CD14-positive monocyte (primary cell): Measurements from ENCODE around the gene SYNE2. TPM values are rescaled to one million over a fixed set of nuclear protein-coding genes. Genes with fewer than 3 reads are reported as not detected.

Source experiments
- DNase-seq, 3 donors: peaks; one replicate each; pipeline ENCODE4 v3.0.0-alpha.2; 2011 to 2022
- H2AFZ ChIP-seq: 2 replicates; pipeline ENCODE4 v1.6.0; 2012; ENCODE audit warnings: mild to moderate bottlenecking, low read depth, low read length, inconsistent platforms; ENCODE audit not compliant: insufficient read depth, poor library complexity, severe bottlenecking
- H3K27ac ChIP-seq, 2 donors: 1 replicate in 1 of 2; 2 replicates in 1 of 2; pipeline ENCODE4 v1.5.1; 2012 to 2013; ENCODE audit warnings: low read length in 2 of 2, control low read depth in 1 of 2, inconsistent platforms in 1 of 2, low read depth in 1 of 2, mild to moderate bottlenecking in 1 of 2
- H3K27me3 ChIP-seq, 2 donors: one replicate each; pipeline versions ENCODE4 v1.6.0 to v1.6.1; 2011 to 2013; ENCODE audit warnings: low read length in 2 of 2; ENCODE audit not compliant: control insufficient read depth in 2 of 2, insufficient read depth in 2 of 2
- H3K36me3 ChIP-seq, 2 donors: replicated peaks in 1 of 2; 1 replicate in 1 of 2; 2 replicates in 1 of 2; pipeline versions ENCODE4 v1.5.1 to v1.6.1; 2012 to 2013; ENCODE audit warnings: low read length in 2 of 2, control low read depth in 1 of 2, inconsistent platforms in 1 of 2, mild to moderate bottlenecking in 1 of 2; ENCODE audit not compliant: insufficient read depth in 2 of 2, control insufficient read depth in 1 of 2
- H3K4me1 ChIP-seq, 2 donors: 1 replicate in 1 of 2; 2 replicates in 1 of 2; pipeline versions ENCODE4 v1.5.1 to v1.6.1; 2012 to 2013; ENCODE audit warnings: low read length in 2 of 2, control low read depth in 1 of 2, inconsistent platforms in 1 of 2, mild to moderate bottlenecking in 1 of 2, moderate library complexity in 1 of 2; ENCODE audit not compliant: insufficient read depth in 2 of 2, control insufficient read depth in 1 of 2
- H3K4me2 ChIP-seq: replicated peaks from 2 replicates; pipeline ENCODE3; 2012; ENCODE audit warnings: low read length, moderate library complexity, mild to moderate bottlenecking; ENCODE audit not compliant: poor library complexity, severe bottlenecking; ENCODE audit errors: extremely low read depth
- H3K4me3 ChIP-seq, 3 experiments: fragments of 200-600 bp in 1 of 3; sonication (generic) in 1 of 3; replicated peaks in 1 of 3; 1 replicate in 2 of 3; 2 replicates in 1 of 3; pipeline ENCODE4 v1.5.1; 2011 to 2013; ENCODE audit warnings: low read length in 3 of 3, mild to moderate bottlenecking in 3 of 3, control low read depth in 2 of 3, low read depth in 2 of 3, inconsistent platforms in 1 of 3, moderate library complexity in 1 of 3
- H3K79me2 ChIP-seq: 2 replicates; pipeline ENCODE4 v1.6.0; 2012; ENCODE audit warnings: mild to moderate bottlenecking, control low read depth, inconsistent platforms, low read length, moderate library complexity; ENCODE audit not compliant: insufficient read depth
- H3K9ac ChIP-seq: 2 replicates; pipeline ENCODE4 v1.6.0; 2017; ENCODE audit warnings: low read length, mild to moderate bottlenecking; ENCODE audit not compliant: insufficient read depth, poor library complexity, severe bottlenecking
- H3K9me3 ChIP-seq, 2 donors: replicated peaks in 1 of 2; 1 replicate in 1 of 2; 2 replicates in 1 of 2; pipeline versions ENCODE4 v1.5.1 to v1.6.1; 2012 to 2013; ENCODE audit warnings: low read length in 2 of 2, control low read depth in 1 of 2; ENCODE audit not compliant: control insufficient read depth in 1 of 2, insufficient read depth in 1 of 2
- H4K20me1 ChIP-seq: 2 replicates; pipeline ENCODE4 v1.6.0; 2012; ENCODE audit warnings: mild to moderate bottlenecking, low read length, control low read depth, moderate library complexity; ENCODE audit not compliant: insufficient read depth
- H3K27ac Mint-ChIP-seq, 7 donors: one replicate each; pipeline ENCODE4 v1.8.0; 2020; ENCODE audit warnings: mild to moderate bottlenecking in 7 of 7, mixed read lengths in 7 of 7, moderate library complexity in 6 of 7, inconsistent platforms in 2 of 7
- H3K27me3 Mint-ChIP-seq, 3 donors: one replicate each; pipeline ENCODE4 v1.8.0; 2021 to 2022; ENCODE audit warnings: low read depth in 3 of 3, mild to moderate bottlenecking in 3 of 3, mixed read lengths in 3 of 3, moderate library complexity in 3 of 3, inconsistent platforms in 1 of 3
- H3K36me3 Mint-ChIP-seq, 2 donors: one replicate each; pipeline ENCODE4 v1.8.0; 2020; ENCODE audit warnings: mixed read lengths in 2 of 2, inconsistent platforms in 1 of 2, mild to moderate bottlenecking in 1 of 2
- H3K4me1 Mint-ChIP-seq: one replicate; pipeline ENCODE4 v1.8.0; 2020; ENCODE audit warnings: mild to moderate bottlenecking, mixed read lengths
- H3K4me3 Mint-ChIP-seq, 2 donors: one replicate each; pipeline ENCODE4 v1.8.0; 2020; ENCODE audit warnings: mild to moderate bottlenecking in 2 of 2, mixed read lengths in 2 of 2, moderate library complexity in 1 of 2
- H3K9me3 Mint-ChIP-seq, 7 donors: one replicate each; pipeline ENCODE4 v1.8.0; 2020 to 2022; ENCODE audit warnings: mixed read lengths in 7 of 7, mild to moderate bottlenecking in 6 of 7, moderate library complexity in 6 of 7, inconsistent platforms in 2 of 7
- WGBS: methylation state at CpG from one replicate; pipeline ENCODE4 v1.1.5; 2013; ENCODE audit warnings: missing lambda C conversion rate; ENCODE audit not compliant: insufficient coverage; 5-methylcytosine and 5-hydroxymethylcytosine counted together
- intact Hi-C, 2 donors: fragments of 100-400 bp; cut with micrococcal nuclease; formaldehyde crosslinking; loops; one replicate each; pipeline versions ENCODE4 v1.15.0 to v1.15.1; 2023
- polyA plus RNA-seq, 3 donors: library from polyadenylated mRNA; depleted of rRNA in 1 of 3; unstranded in 2 of 3; stranded (reverse) in 1 of 3; fragments of 300-500 nt in 2 of 3; fragments of >200 nt in 1 of 3; fragmentation: Illumina TruSeq in 2 of 3; gene quantifications; 1 replicate in 2 of 3; 2 replicates in 1 of 3; pipeline ENCODE4 v1.2.3, GENCODE V29; 2012 to 2021
- TF ChIP-seq, protein P1 (sequence below): fragments of 200-600 bp; IDR thresholded peaks from one replicate; pipeline ENCODE4 v1.8.0; 2022; ENCODE audit warnings: antibody characterized with exemption, mild to moderate bottlenecking

The SYNE2 gene
- polyA plus RNA-seq, 3 donors: 0.06 to 0.46 (median 0.44) TPM

DNA sequence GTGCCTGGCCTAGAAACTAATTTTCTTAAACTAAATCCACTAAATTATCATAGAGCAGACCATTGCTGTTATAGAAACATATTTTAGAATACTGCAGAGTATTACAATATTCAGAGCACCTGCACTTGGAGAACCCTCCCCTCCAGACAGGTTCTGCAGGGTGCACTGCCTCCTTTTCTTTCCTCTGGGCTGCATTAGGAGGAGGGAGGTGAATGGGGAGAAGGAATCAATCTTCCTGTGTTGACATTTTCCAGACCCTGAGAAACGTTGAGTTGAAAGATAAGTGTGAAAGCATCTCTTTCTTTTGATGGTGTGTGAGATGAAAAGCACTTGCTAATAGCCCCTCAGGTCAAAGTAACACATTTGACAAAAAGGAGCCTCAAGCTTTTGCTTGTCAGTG, 7.3 kb downstream of the SYNE2 start:
- Histone ChIP-seq H3K79me2 (no peaks in the 10 kb centered on the region), H3K9ac (no peak overlapping the region), H3K4me1 (no peaks in the 10 kb centered on the region), H3K27ac (no peak overlapping the region), H3K9me3 (peaks cover 0 to 3% of the 10 kb centered on the region in 2 donors), H4K20me1 (no peaks in the 10 kb centered on the region), H3K27me3 (peaks cover 31 to 35% of the 10 kb centered on the region in 2 donors), H3K4me3 (no peak overlapping the region), H3K36me3 (no peaks in the 10 kb centered on the region), H3K4me2 (no peak overlapping the region), H2AFZ (no peak overlapping the region)
- intact Hi-C loops: no loop called here
- DNase-seq: no peak
- Mint-ChIP-seq H3K36me3 (no peaks in the 10 kb centered on the region), H3K4me1 (no peaks in the 10 kb centered on the region), H3K27me3 (peaks cover 44 to 54% (median 51%) of the 10 kb centered on the region in 3 donors), H3K9me3 (peaks cover 0 to 3% (median 1%) of the 10 kb centered on the region in 7 donors), H3K27ac (no peak overlapping the region), H3K4me3 (no peak overlapping the region)
- TF ChIP-seq, protein P1, sequence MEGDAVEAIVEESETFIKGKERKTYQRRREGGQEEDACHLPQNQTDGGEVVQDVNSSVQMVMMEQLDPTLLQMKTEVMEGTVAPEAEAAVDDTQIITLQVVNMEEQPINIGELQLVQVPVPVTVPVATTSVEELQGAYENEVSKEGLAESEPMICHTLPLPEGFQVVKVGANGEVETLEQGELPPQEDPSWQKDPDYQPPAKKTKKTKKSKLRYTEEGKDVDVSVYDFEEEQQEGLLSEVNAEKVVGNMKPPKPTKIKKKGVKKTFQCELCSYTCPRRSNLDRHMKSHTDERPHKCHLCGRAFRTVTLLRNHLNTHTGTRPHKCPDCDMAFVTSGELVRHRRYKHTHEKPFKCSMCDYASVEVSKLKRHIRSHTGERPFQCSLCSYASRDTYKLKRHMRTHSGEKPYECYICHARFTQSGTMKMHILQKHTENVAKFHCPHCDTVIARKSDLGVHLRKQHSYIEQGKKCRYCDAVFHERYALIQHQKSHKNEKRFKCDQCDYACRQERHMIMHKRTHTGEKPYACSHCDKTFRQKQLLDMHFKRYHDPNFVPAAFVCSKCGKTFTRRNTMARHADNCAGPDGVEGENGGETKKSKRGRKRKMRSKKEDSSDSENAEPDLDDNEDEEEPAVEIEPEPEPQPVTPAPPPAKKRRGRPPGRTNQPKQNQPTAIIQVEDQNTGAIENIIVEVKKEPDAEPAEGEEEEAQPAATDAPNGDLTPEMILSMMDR: no peak
- 50% methylated on average over 1 of the region's 1 CpG for WGBS

- no peaks in the 10 kb centered on the region for H3K79me2 ChIP-seq
- no peak overlapping the region for H2AFZ ChIP-seq
- intact Hi-C loops: no loop called here
- no peaks in the 10 kb centered on the region for H4K20me1 ChIP-seq
- H3K27me3 Mint-ChIP-seq: peaks cover 27 to 45% (median 36%) of the 10 kb centered on the region in 3 donors
- DNase-seq: no peak
- H3K27me3 ChIP-seq: peaks cover 16 to 34% of the 10 kb centered on the region in 2 donors
- WGBS: 90% methylated on average over 5 of the region's 8 CpGs
- H3K4me2 ChIP-seq: no peak overlapping the region
- H3K27ac ChIP-seq: no peak overlapping the region
- H3K27ac Mint-ChIP-seq: no peak overlapping the region
- peaks cover 0 to 2% (median 0%) of the 10 kb centered on the region in 7 donors for H3K9me3 Mint-ChIP-seq
- no peak overlapping the region for H3K9ac ChIP-seq
- no peaks in the 10 kb centered on the region for H3K4me1 Mint-ChIP-seq
- H3K36me3 Mint-ChIP-seq: no peaks in the 10 kb centered on the region
- no peaks in the 10 kb centered on the region for H3K4me1 ChIP-seq
- TF ChIP-seq, protein P1: no peak
- H3K9me3 ChIP-seq: no peaks in the 10 kb centered on the region
- no peak overlapping the region for H3K4me3 Mint-ChIP-seq
- no peak overlapping the region for H3K4me3 ChIP-seq
- no peaks in the 10 kb centered on the region for H3K36me3 ChIP-seq
Measured at GRCh38 chr14:63862163-63862562, 9.4 kb downstream of the SYNE2 start.
